SIG-M5 treated with dmso at 0.1 percent for 504 hours (cell line): Measurements from ENCODE around the gene SAXO2.
"Not testable (repeated sequence)": the region's sequence is repeated elsewhere in the genome, so short reads cannot be mapped to it uniquely, and the experiment has no call there.

Experiments used
- DNase-seq: peaks from one replicate; lab custom pipeline; 2025; ENCODE audit not compliant: unreplicated experiment; lab: John Stamatoyannopoulos, UW

Gene SAXO2

DNA sequence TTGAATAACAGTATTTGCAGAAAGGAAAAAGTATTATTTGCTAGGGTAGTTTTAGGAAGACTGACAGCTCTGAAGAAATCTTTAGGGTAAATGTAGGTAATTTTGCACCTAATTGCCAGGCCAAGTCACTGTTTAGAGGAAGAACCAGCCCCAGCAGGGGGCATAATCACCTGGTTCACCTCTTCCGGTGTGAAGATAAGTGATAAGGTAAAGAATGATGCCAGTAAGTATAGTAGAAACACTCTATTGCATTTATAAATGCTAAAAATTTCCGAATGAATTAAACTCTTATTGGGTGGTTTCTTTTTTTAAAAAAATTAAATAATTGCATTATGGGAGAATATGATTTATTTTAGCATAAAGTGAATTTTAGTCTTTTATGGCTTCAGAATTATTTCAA lies 21.8 kb downstream of the SAXO2 start:
- not testable (repeated sequence) for DNase-seq

DNA sequence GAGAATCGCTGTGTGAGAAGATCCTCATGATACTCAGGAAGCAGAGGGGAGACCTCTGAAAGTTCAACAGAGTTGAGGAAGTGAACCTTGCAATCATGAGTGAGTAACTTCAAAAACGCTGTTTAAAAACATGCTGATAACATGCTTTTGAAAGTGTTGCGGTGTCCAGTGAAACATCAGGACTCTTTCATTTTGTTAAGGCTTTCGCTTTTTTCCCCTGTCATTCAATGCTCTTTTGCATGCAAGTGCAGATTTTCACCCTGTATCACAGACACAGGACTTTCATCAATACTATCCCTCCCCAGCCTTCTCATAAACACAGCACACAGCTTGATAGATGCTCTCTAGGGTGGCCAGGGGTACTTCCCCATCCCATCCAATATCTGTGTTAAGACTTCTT lies 23.9 kb downstream of the SAXO2 start:
- DNase-seq = not testable (repeated sequence)

DNA sequence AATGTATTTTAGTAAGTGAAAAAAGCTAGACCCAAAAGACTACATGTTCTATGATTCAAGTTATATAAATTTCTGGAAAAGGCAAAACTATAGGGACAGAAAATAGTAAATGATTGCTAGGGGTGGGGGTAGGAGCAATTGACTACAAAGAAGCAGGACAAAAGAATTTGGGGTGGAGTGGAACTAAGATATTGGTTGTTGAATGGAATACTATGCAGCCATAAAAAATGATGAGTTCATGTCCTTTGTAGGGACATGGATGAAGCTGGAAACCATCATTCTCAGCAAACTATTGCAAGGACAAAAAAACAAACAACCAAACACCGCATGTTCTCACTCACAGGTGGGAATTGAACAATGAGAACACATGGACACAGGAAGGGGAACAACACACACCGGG lies 25.6 kb downstream of the SAXO2 start:
- not testable (repeated sequence) for DNase-seq

DNA sequence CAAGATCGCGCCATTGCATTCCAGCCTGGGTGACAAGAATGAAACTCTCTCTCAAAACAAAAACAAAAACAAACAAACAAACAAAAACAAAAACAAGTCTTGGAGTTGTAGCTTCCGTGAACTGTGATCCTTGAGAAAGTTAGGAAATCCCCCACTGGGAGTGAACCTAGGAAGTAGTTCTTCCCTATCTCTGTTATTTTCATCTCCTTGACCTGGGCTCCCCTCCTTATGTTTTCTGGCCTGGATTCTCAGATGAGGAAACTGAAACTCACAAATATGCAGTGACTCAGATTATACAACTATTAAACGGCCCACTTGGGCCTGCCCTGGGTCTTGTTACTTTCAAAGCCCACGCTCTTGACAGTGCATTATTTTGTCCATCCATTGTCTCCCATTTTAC lies 29.7 kb downstream of the SAXO2 start:
- DNase-seq = no peak

DNA sequence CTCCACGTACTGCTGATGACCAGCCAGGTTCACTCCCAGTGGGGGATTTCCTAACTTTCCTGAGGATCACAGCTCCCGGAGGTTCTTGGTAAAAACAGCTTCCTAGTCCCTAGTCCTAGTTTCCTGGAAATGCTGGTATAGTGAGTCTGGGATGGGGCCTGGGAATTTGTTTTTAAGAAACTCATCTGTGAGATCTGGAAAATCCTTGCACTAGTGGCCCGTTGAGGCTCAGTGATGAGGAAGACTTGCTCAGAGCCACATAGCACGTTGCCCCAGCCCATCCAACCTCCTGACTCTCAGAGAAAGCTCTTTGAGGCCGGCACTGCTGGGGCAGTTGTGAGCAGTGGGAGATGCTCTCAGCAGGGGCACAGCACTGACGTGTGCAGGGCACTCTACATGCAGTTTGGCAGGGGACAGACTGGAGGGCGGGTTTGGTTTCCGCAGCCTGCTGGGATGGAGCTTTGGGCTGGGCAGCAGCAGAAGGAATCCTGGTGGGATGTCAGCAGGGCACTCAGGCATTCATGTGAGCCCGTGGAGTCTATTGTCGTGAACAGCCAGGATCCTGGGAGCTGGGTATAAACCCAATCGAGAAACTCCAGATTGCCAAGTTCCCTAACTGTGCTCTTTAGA lies 31.6 kb downstream of the SAXO2 start:
- no peak for DNase-seq

DNA sequence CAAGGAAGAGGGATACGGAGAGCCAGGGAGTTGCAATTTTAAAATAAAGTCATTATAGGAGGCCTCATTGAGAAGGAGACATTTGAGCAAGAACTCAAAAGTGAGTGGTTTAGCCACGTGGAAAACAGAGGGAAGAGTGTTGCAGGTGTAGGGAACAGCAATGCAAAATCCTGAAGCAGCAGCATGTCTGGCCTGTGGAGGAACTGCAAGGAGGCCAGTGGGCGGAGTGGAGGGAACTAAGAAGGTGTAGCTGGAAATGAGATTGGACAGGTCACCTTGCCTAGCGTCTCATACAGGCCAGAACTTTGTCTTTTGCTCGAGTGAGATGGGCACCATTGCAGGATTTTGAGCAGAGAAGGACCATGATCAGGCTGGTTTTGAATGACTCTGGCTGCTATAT lies 34.9 kb downstream of the SAXO2 start:
- no peak for DNase-seq

DNA sequence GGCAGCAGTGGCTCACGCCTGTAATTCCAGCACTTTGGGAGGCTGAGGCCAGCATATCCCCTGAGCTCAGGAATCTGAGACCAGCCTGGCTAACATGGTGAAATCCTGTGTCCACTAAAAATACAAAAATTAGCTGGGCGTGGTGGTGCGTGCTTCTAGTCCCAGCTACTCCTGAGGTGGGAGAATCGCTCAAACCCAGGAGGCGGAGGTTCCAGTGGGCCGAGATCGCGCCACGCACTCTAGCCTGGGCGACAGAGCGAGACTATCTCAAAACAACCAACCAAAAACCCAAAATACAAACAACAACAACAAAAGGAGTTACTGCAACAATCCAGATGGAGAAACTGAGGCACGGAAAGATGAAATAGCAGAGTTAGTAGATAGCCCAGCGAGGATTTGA lies 35.4 kb downstream of the SAXO2 start:
- DNase-seq = no peak

DNA sequence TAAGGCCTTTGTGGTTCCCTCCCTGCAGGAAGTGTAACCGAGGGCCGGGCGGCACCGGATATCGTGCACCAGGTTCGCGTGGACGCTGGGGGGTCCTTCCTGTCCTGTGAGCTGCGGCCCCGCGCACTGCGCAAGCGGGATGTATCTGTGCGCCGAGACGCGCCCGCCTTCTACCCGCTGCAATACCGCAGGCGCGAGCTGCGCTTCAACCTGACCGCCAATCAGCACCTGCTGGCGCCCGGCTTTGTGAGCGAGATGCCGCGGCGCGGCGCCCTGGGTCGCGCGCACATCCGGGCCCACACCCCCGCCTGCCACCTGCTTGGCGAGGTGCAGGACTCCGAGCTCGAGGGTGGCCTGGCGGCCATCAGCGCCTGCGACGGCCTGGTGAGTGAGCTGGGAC lies 35.9 kb downstream of the SAXO2 start:
- no peak for DNase-seq

DNA sequence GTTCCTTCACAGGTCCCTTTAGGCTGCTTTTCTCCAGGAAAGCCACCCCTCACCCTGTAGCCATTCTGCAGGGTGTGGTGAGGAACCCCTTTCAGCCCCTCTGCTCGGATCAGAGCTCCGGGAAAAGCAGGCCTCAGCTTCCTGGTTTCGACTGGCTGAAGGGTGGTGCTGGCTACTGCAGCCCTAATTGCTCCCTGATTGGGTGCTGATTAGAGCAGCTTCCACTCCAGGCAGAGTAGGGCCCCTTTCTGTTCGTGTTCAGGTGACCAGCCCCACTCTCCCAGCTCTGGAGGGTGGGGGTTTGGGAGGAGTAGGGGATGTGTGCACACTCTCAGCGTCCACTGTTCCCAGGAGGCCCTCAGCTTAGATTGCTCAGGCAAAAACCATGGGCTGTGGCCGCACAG lies 36.9 kb downstream of the SAXO2 start:
- DNase-seq = not testable (repeated sequence)

DNA sequence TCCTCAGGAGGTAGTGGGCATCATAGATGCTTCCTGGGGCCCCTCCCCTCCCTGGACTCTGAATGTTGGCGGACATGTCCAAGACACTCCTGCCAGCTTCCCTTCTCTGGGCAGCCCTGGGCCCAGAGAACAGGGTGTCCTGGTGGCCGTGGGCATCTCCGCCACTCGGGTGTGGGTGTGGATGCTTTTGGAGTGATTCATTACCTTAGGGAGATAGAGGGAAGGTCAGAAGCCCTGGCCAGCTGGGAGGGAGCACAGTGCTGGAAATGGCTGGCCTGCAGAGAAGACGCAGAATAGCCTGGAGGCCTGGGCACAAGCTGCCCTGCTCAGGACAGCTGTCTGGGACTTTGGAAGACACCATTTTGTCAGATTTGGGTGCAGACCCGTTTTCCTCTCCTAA lies 37.7 kb downstream of the SAXO2 start:
- DNase-seq = not testable (repeated sequence)

DNA sequence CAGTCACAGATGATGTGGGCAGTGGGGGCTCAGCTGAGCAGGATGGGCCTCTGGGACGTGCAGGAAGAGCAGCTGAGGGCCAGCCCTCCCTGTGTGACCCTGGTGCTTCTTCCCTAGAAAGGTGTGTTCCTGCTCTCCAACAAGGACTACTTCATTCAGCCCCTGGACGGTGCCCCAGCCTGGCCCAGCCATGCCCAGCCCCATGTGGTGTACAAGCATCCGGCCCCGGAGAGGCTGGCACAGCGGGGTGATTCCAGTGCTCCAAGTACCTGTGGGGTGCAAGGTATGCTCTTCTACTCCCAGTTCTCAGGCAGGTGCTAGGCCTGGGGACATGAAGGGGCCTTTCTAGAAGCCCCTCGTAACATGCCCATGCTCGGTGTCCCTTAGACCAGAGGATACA lies 38.3 kb downstream of the SAXO2 start:
- no peak for DNase-seq

DNA sequence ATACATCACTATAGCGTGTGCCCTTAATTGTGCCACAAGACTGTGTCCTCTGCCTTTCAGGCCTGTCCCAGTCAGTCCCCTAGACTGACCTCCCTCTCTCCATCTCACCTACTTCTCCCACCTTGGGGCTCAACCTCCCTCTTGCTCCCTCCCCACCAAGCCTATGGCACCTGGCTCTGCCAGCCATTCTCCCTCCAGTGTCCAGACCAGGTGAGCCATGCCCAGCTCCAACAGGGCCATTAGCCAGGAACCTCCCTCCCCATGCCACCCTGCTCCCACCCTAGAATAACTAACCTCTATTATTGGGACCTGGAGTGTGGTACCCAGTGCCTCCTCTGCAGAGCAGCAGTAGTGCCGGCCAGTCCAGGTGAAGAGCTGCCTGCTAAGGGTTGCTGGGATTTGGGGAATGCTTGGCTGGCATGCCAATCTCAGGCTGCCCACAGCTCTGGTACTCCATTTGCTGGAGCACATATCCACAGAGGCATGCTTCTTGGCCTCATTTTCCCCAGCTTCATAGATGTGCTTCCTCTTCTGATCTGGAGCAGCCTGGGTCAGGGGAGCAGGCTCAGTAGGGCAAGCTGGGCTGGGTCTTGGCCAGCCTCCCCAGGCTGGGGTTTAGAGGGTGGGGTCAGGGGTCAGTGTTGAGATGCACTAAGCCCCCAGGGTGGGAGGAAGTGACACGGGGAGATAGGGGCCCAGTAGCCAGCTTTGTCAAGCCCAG lies 38.8 kb downstream of the SAXO2 start:
- no peak for DNase-seq

DNA sequence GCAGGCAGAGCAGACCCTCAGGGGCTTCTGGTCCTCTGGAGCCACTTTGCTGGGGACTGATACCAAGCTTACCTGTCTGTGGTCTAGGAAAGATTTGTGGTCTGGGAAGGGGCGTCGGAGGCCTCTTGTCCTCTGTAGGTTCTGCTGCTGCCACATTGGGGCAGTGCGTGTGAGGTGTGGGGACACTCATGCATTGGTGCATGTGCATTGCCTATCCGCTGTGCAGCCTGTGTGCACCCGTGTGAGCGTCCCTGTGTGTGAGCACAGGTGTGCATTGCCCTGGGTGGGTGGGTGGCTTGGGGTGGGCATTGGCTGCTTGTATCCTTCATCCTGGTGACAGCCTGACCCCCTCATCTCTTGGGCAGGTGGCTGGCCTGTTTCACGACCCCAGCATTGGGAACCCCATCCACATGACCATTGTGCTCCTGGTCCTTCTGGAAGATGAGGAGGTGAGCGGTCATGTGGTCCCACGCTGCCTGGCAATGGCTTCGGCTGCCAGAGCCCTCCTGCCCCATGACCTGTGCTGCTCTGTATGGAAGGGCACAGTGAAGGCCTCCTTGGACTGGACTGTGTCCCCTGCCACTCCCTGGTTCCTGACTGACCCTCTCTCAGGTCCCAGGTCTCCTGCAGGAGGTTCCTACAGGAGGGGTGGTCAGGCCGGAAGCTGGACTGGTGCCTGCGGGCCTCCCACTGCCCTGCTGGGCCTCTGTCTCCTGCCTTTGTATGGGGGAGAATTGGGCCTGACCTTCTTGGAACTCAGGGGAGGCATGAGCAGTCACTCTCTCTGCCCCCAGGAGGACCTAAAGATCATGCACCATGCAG lies 41.5 kb downstream of the SAXO2 start:
- no peak for DNase-seq

DNA sequence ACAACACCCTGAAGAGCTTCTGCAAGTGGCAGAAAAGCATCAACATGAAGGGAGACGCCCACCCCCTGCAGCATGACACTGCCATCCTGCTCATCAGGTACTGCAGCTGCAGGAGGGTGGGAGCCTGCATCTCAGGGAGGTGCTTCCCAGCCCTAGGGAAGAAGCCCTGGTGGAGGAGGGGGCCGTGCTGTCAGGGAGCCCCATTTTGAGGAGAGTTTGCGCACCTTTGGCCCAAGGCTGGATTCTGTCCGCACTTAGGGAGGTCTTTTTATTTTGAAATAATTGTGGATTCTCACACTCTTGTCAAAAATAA lies 42.1 kb downstream of the SAXO2 start:
- DNase-seq = no peak

DNA sequence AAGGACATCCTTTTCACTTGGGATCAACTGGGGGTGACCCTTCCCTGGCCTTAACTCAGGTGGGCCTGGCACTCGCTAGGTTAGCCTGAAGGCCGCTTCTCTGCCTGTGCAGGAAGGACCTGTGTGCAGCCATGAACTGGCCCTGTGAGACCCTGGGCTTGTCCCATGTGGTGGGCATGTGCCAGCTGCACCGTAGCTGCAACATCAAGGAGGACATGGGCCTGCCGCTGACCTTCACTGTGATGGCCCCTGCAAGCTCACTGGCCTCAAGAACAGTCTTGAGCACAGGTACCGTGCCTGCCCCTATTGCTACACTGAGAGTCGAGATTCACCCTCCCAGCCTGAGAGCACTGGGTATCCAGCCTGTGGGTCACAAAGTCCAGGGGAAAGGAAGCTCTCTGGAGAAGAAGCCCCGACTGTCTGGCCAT lies 43.0 kb downstream of the SAXO2 start:
- no peak for DNase-seq

DNA sequence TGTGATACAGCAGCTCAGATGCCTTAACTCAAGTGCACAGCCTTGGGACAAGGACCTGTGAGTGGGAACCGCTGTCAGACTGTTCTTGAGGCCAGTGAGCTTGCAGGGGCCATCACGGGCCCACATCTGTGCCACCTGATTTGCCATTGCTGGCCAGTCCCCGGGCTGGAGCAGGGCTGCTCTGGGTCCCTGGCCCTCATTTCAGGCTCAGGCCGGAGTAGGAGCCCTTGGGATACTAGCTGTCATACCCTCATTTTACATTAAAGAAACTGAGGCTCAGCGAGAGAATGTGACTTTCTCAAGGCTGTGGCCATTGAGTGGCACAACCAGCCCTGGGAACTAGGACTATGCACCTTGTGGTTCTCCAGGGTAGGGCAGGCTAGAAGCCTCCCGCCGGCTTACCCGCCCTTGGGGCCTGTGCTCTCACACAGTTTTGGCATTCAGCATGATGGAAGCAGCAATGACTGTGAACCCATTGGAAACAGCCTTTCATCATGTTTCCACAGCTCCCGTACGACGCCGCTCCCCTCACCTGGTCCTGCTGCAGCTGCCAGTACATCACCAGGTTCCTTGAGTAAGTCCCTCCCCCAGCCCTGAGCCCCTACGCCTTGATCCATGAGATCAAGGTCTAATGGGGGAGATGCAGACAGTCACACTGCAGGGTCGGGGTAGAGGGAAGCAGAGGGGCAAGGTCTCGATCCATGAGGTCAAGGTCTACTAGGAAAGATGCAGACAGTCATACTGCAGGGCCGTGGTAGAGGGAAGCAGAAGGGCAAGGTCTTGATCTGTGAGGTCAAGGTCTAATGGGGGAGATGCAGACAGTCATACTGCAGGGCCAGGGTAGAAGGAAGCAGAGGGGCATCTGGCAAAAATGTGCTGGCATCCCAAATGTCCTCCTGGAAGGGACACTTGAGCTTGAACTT lies 44.4 kb downstream of the SAXO2 start:
- DNase-seq = no peak

DNA sequence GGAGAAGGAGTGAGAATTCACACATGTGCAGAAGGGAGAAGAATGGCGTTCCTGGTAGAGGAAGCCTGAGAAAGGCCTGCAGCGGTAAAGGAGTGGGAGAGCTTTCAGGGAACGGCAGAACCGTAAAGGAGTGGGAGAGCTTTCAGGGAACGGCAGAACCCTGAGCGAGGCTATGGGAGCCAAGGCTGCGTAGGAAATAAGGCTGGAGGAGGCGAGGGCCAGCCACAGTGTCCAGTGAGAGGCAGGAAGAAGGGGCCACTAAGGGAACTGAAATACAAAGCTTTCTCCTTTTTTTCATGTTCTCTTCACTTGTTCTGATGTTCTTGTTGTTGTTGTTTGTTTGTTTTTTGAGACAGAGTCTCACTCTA lies 45.1 kb downstream of the SAXO2 start:
- DNase-seq = no peak

DNA sequence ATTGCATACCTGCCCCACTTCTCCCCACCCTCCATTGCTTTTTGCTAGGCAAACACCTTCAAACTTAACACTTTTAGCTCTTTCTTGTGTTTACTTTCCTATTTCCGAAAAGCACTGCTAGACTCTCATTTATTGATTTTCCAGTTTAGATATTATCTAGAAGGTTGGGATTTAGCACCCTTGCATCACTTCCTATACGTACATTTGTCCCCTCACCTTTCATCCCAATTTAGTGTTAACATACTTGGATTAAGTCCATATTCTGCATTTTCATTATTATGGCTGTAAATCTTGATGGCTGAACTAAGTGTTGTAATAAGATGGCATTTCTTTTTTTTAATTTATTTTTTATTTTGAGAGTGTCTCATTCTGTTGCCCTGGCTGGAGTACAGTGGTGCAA lies 47.2 kb downstream of the SAXO2 start:
- no peak for DNase-seq

DNA sequence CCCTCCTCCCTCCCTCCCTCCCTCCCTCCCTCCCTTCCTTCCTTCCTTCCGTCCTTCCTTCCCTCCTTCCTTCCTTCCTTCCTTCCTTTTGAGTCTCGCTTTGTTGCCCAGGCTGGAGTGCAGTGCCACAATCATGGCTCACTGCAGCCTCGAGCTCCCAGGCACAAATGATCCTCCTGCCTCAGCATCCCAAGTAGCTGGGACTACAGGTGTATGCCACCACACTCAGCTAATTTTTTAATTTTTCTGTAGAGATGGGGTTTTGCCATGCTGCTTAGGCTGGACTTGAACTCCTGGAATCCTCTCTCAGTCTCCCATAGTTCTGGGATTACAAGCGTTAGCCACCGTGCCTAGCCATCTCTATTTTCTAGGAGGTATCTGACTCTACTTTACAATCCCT lies 48.7 kb downstream of the SAXO2 start:
- DNase-seq = not testable (repeated sequence)

DNA sequence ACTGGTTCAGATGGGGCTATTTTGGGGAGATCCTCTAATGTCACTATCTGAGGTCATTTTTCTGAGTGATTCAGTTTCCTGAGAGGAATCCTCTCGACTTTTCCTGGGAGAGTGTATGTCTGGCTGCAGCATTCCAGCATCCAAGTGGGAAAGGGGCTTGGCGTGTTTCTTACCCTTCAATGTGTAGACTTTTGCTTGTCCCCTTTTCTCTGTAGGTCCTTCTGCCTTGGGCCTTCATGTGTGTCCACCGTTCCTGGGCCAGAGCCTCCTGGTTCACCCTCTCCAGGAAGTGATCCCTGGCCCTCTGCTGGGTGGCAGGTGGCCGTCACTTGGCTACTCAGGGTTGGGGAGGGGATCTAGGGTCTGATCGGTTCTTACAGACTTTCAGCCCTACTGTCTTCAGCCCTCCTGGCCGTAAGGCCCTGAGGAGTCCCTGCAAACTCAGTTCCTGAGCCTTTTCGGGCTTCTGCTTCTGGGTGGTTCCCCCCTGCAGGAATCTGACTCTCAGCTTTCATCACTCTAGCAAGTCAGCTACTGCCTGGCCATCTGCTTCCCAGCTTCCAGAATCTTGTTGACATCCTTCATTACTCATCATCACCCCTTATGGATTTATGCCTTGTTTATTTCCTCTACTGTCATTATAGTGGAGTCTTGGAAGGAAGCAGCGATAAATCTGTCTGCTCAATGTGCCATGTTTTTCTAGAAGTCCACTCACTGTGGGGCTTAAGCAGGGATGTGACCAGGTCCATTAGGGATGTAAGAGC lies 50.1 kb downstream of the SAXO2 start:
- no peak for DNase-seq

DNA sequence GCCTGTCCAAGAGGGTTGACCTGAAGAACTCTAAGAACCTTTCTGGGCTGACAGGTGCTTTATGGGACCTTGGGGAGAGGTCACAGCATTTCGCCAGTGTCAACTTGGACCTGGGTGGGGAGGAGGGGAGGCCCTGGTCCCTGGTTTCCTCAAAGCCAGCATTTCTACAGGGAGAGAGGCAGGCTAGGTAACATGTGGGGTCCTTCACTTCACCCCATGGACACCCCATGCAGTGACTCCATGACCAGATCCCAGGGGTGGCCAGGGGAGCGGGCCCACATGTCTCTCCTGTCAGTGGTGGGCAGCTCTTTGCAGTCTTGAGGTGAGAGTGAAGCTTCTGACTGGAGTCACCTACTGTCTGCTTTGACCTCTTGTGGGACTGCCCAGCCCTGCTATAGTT lies 50.8 kb downstream of the SAXO2 start:
- no peak for DNase-seq
